OCI-LY7 (cell line): ENCODE measurements around the gene S100A8. TPM values are rescaled to one million over a fixed set of nuclear protein-coding genes. Genes with fewer than 3 reads are reported as not detected.
"Not testable (repeated sequence)": the region's sequence is repeated elsewhere in the genome, so short reads cannot be mapped to it uniquely, and the experiment has no call there.

Experiments used
- BruUV-seq: library from RNA; stranded (reverse); fragments of 400-500 nt; replicated peaks from 2 replicates; lab custom pipeline; 2021; lab: Mats Ljungman, UMichigan
- CTCF ChIA-PET: fragments of 300-600 bp; sonication (Branson Sonifier 250); formaldehyde crosslinking; loops from one replicate; lab custom pipeline; 2022; ENCODE audit warnings: antibody characterized with exemption; ENCODE audit not compliant: unreplicated experiment; lab: Charles Lee
- POLR2A ChIA-PET: fragments of 300-600 bp; sonication (Branson Sonifier 250); formaldehyde crosslinking; loops from one replicate; lab custom pipeline; 2022; ENCODE audit warnings: antibody characterized with exemption; lab: Charles Lee
- DNase-seq: peaks from one replicate; pipeline ENCODE4 v3.0.0-alpha.2; 2015; ENCODE audit warnings: low spot score
- H2AFZ ChIP-seq: fragments of 200-600 bp; sonication (generic), shearing (Covaris generic); 2 replicates; pipeline ENCODE4 v1.6.1; 2014; ENCODE audit warnings: mild to moderate bottlenecking, antibody characterized with exemption, low read length, moderate library complexity
- H3K27ac ChIP-seq: fragments of 200-600 bp; sonication (generic); 2 replicates; pipeline ENCODE4 v1.5.1; 2014; ENCODE audit warnings: mixed run types, low read depth, mild to moderate bottlenecking, moderate library complexity, low read length, inconsistent platforms; ENCODE audit not compliant: poor library complexity, severe bottlenecking
- H3K36me3 ChIP-seq: fragments of 200-600 bp; sonication (generic); 2 replicates; pipeline ENCODE4 v1.6.1; 2014; ENCODE audit warnings: mild to moderate bottlenecking, antibody characterized with exemption, low read length, moderate library complexity, mixed read lengths; ENCODE audit not compliant: insufficient read depth
- H3K4me1 ChIP-seq: fragments of 200-600 bp; sonication (generic); 2 replicates; pipeline ENCODE4 v1.5.1; 2014; ENCODE audit warnings: mild to moderate bottlenecking, low read length; ENCODE audit not compliant: insufficient read depth, poor library complexity, severe bottlenecking
- H3K4me2 ChIP-seq: fragments of 200-600 bp; sonication (generic); 2 replicates; pipeline ENCODE4 v1.6.1; 2014; ENCODE audit warnings: mild to moderate bottlenecking, low read length
- H3K4me3 ChIP-seq: fragments of 200-600 bp; sonication (generic); 2 replicates; pipeline ENCODE4 v1.5.1; 2014; ENCODE audit warnings: mild to moderate bottlenecking, low read depth, low read length; ENCODE audit not compliant: poor library complexity, severe bottlenecking
- H3K79me2 ChIP-seq: fragments of 200-600 bp; sonication (generic); 2 replicates; pipeline ENCODE4 v1.6.1; 2016; ENCODE audit warnings: low read depth, mild to moderate bottlenecking, low read length, moderate library complexity, mixed read lengths; ENCODE audit not compliant: insufficient read depth
- H3K9me2 ChIP-seq: fragments of 200-600 bp; sonication (generic); 2 replicates; pipeline ENCODE4 v1.6.1; 2016; ENCODE audit warnings: mild to moderate bottlenecking, low read length, mixed read lengths; ENCODE audit not compliant: insufficient read depth
- H3K9me3 ChIP-seq: fragments of 200-600 bp; sonication (generic); 2 replicates; pipeline ENCODE4 v1.6.1; 2014; ENCODE audit warnings: mild to moderate bottlenecking, mixed run types, low read length, mixed read lengths
- H4K20me1 ChIP-seq: fragments of 200-600 bp; sonication (generic); 2 replicates; pipeline ENCODE4 v1.6.1; 2014; ENCODE audit warnings: mild to moderate bottlenecking, antibody characterized with exemption, low read length, moderate library complexity, mixed read lengths; ENCODE audit not compliant: insufficient read depth
- EZH2phosphoT487 ChIP-seq: fragments of 200-600 bp; sonication (generic); IDR thresholded peaks from 2 replicates; pipeline ENCODE4 v1.6.1; 2018; ENCODE audit warnings: low read depth, borderline replicate concordance, mild to moderate bottlenecking, mixed run types, antibody characterized with exemption, low read length, moderate library complexity, mixed read lengths
- intact Hi-C: fragments of 100-400 bp; cut with micrococcal nuclease; formaldehyde crosslinking; loops from one replicate; pipeline ENCODE4 v1.10.0; 2022; ENCODE audit not compliant: unreplicated experiment
- total RNA-seq, 2 experiments: library from RNA; depleted of rRNA in 1 of 2; stranded (reverse); fragments of >200 nt in 1 of 2; shearing (Covaris generic) in 1 of 2; gene quantifications; 2 replicates each; pipeline ENCODE4 v1.2.3, GENCODE V29; 2014 to 2022
- TF ChIP-seq, protein P1 (sequence below): fragments of 200-600 bp; sonication (generic); conservative IDR thresholded peaks from 2 replicates; pipeline ENCODE4 v1.5.1; 2014; ENCODE audit warnings: mild to moderate bottlenecking, antibody characterized with exemption, low read length, moderate library complexity, mixed read lengths

Gene S100A8
- total RNA-seq, 2 experiments from 2014 or later, result not detected

GRCh38 chr1:153405825-153406599 lies 15.1 kb upstream of the S100A8 start:
- H2AFZ ChIP-seq, BruUV-seq, H3K9me3 ChIP-seq, H3K79me2 ChIP-seq, POLR2A ChIA-PET, DNase-seq, CTCF ChIA-PET, H3K4me3 ChIP-seq, H3K9me2 ChIP-seq, H3K4me1 ChIP-seq, H3K27ac ChIP-seq, H3K4me2 ChIP-seq, H4K20me1 ChIP-seq, H3K36me3 ChIP-seq: not testable (repeated sequence)
- intact Hi-C loops, result loop anchor here (2.0 kb wide), 1 partner anchor 53 kb away; no protein-coding TSS in a partner anchor

GRCh38 chr1:153404768-153405167 lies 13.9 kb upstream of the S100A8 start:
- TF ChIP-seq, protein P1, sequence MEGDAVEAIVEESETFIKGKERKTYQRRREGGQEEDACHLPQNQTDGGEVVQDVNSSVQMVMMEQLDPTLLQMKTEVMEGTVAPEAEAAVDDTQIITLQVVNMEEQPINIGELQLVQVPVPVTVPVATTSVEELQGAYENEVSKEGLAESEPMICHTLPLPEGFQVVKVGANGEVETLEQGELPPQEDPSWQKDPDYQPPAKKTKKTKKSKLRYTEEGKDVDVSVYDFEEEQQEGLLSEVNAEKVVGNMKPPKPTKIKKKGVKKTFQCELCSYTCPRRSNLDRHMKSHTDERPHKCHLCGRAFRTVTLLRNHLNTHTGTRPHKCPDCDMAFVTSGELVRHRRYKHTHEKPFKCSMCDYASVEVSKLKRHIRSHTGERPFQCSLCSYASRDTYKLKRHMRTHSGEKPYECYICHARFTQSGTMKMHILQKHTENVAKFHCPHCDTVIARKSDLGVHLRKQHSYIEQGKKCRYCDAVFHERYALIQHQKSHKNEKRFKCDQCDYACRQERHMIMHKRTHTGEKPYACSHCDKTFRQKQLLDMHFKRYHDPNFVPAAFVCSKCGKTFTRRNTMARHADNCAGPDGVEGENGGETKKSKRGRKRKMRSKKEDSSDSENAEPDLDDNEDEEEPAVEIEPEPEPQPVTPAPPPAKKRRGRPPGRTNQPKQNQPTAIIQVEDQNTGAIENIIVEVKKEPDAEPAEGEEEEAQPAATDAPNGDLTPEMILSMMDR, result peak; percentile 80
- TF ChIP-seq EZH2phosphoT487, result no peak
- ChIA-PET POLR2A (no interaction called here), CTCF (interaction anchor here (0.6 kb wide), 1 partner anchor 65 kb away, joined by 3 read pairs; no protein-coding TSS in a partner anchor)
- Histone ChIP-seq H3K9me3 (no peaks in the 10 kb centered on the region), H3K27ac (no peak overlapping the region), H3K9me2 (no peaks in the 10 kb centered on the region), H3K4me2 (no peak overlapping the region), H4K20me1 (no peaks in the 10 kb centered on the region), H3K79me2 (no peaks in the 10 kb centered on the region), H3K36me3 (no peaks in the 10 kb centered on the region), H3K4me3 (no peak overlapping the region), H2AFZ (no peak overlapping the region), H3K4me1 (no peaks in the 10 kb centered on the region)
- DNase-seq, result peak; percentile 45
- no TSS peak for BruUV-seq
- intact Hi-C loops, result loop anchor here (2.0 kb wide), 1 partner anchor 52 kb away; no protein-coding TSS in a partner anchor

DNA sequence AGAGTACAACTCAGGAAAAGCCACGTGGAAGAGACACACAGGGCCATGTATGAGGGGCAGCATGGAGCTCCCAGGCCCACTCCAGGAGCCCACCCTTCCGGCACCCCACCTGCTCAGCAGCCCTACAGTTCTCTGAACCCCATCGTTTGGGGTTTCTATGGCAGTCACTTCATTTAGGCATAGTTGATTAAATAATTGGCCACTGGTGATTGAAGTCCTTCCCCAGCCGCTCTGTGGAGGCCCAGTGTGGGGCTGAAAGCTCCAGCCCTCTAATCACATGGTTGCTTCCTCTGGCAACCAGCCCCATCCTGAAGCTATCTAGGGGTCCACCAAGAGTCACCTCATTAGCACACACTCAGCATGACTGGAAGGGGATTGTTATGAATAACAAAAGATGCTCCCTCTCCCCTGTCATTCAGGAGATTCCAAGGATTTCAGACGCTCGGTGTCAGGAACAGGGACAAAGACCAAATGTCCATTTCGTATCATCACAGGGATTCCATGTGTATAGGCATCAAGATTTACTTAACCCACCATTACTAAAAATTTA lies 13.3 kb upstream of the S100A8 start:
- H4K20me1 ChIP-seq, result no peaks in the 10 kb centered on the region
- ChIA-PET CTCF (no interaction called here), POLR2A (no interaction called here)
- no peak overlapping the region for H2AFZ ChIP-seq
- no peak overlapping the region for H3K4me3 ChIP-seq
- H3K9me2 ChIP-seq, result no peaks in the 10 kb centered on the region
- no peaks in the 10 kb centered on the region for H3K9me3 ChIP-seq
- intact Hi-C loops, result loop anchor here (2.0 kb wide), 1 partner anchor 51 kb away; no protein-coding TSS in a partner anchor
- no peak for TF ChIP-seq EZH2phosphoT487
- TF ChIP-seq, protein P1, result no peak
- H3K27ac ChIP-seq, result no peak overlapping the region
- no peaks in the 10 kb centered on the region for H3K4me1 ChIP-seq
- no peak for DNase-seq
- H3K36me3 ChIP-seq, result no peaks in the 10 kb centered on the region
- no peaks in the 10 kb centered on the region for H3K79me2 ChIP-seq
- H3K4me2 ChIP-seq, result no peak overlapping the region
- BruUV-seq, result no TSS peak
